NCI-H1417 (cell line): ENCODE data around the gene MYCN.
"Not testable (repeated sequence)": the region's sequence is repeated elsewhere in the genome, so short reads cannot be mapped to it uniquely, and the experiment has no call there.

Experiments used
- DNase-seq, 3 experiments: peaks; one replicate each; lab custom pipeline; 2025; lab: John Stamatoyannopoulos, UW

Gene MYCN

DNA sequence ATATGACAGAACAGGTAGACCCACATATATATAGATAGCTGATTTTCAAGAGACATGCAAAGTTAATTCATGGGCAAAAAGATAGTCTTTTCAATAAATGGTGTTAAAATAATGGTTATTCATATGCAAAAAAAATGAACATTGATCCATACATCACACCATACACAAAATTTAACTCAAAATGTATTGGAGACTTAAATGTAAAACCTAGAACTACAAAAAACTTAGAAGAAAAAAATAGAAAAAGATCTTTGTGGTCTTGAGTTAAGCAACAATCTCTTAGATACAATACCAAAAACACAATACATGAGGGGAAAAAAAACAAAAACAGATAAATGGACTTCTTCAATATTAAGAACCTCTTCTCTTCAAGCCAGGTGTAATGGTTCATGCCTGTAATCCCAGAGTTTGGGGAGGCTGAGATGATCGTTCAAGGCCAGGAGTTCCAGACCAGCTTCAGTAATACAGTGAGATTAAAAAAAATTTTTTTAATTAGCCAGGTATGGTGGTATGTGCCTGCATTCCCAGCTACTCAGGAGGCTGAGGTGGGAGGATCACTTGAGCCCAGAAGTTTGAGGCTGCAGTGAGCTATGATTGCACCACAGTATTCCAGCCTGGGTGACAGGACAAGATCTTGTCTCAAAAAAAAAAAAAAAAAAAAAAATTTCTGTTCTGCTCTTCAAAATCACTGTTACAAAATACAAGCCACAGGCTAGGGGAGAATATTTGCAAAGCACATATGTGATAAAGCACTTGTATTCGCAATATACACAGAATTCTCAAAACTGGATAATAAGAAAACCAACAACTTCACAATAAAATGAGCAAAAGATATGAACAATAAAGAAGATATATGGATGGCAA is 32.7 kb upstream of the MYCN start:
- DNase-seq = no peak

DNA sequence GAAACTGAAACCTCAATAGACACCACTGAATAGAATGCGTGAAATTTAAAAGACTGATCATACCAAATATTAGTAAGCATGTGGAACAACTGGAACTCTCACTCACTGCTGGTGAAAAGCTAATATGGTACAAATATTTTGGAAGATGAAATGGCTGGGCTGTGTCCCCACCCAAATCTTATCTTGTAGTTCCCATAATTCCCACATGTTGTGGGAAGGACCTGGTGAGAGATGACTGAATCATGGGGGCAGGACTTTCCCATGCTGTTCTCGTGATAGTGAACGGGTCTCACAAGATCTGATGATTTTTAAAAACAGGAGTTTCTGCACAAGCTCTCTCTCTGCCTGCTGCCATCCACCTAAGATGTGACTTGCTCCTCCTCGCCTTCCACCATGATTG is 32.0 kb upstream of the MYCN start:
- DNase-seq = no peak

DNA sequence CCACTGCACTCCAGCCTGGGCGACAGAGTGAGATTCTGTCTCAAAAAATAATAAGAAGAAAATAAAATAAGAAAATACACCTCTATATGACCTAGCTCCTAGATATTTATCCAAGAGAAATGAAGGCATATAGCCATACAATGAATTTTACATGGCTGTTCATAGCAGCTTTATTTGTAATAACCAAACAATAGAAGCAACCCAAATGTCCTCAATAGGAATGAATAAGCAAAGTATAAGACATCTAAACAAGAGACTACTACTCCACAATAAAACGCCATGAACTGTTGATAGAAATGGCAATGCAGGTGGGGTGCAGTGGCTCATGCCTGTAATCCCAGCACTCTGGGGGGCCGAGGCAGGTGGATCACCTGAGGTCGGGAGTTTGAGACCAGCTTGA is 31.2 kb upstream of the MYCN start:
- no peak for DNase-seq

DNA sequence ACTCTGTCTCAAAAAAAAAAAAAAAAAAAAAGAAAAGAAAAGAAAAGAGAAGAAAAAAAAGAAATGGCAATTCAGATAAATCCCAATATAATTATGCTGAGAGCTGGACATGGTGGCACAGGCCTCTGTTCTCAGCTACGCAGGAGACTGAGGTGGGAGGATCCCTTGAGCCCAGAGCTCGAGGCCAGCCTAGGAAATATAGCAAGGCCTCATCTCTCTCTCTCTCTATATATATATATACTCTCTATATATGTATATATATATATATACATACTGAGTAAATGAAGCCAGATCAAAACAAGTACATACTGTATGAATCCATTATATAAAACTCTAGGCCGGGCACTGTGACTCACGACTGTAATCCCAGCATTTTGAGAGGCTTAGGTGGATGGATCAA is 30.6 kb upstream of the MYCN start:
- no peak for DNase-seq

DNA sequence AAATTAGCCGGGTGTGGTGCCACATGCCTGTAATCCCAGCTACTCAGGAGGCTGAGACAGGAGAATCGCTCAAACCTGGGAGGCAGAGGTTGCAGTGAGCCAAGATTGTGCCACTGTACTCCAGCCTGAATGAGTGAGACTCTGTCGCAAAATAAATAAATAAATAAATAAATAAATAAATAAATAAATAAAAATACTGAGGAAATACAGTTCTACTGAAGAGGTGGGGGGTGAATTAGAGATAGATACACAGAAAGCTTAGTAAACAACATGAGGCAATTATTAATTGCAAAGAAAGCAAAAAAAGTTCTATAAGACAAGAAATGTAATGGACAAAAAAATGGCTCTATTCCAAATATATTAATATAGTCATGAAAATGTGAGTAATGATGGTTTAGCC is 29.1 kb upstream of the MYCN start:
- DNase-seq = not testable (repeated sequence)

DNA sequence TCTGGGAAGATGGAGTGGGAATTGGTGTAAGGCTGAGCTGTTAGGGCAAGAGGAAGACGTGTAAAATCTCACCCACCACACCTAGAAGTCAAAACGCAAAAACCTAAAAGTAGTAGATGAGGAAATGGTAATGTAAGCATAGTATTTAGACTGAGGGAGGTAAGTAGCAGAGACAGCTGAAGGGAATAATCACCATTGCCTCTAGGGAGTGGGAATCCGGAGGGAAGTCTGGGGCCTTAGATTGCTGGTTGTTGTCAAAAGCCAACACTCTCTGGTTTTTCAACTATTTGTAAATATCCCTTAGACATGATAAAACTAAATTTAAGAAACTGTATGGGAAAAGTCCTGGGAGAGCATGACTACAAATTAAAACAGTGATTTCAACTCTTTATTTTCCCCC is 28.7 kb upstream of the MYCN start:
- no peak for DNase-seq

DNA sequence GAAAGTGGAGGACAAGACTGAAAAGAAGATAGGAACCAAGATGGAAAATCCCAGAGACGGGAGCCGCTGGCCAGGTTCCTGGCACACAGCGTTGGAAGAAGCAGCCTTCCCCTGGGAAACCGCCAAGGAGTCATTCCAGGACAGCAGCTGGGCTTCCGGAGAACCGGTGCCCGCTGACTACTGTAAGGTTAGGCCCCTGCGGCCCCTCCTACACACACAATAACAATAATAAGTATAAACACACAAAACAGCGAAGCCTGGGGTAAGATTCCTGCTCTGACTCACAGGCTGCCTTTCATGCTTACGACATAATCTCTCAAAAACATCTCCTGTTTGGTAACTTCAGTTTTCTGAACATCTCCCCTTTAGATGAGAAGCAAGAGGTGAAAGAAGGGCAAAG is 28.1 kb upstream of the MYCN start:
- no peak for DNase-seq

DNA sequence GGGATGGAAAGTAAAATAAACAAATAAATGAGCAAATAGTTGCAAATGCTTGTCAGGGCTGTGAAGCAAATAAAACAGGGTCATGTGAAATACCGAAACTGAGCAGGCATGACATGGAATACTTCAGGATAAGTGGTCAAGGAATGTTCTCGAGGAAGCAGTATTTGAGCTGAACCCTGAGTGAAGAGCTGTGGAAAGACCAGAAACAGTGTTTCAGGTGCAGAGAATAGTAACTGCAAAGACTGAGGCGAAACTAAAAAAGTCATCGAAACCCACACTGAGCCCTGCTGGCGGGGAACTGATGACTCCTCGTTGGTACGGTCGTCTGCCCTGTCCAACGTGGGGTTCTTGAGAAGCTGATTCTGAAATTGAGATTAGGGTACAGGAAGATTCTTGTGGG is 27.2 kb upstream of the MYCN start:
- no peak for DNase-seq

DNA sequence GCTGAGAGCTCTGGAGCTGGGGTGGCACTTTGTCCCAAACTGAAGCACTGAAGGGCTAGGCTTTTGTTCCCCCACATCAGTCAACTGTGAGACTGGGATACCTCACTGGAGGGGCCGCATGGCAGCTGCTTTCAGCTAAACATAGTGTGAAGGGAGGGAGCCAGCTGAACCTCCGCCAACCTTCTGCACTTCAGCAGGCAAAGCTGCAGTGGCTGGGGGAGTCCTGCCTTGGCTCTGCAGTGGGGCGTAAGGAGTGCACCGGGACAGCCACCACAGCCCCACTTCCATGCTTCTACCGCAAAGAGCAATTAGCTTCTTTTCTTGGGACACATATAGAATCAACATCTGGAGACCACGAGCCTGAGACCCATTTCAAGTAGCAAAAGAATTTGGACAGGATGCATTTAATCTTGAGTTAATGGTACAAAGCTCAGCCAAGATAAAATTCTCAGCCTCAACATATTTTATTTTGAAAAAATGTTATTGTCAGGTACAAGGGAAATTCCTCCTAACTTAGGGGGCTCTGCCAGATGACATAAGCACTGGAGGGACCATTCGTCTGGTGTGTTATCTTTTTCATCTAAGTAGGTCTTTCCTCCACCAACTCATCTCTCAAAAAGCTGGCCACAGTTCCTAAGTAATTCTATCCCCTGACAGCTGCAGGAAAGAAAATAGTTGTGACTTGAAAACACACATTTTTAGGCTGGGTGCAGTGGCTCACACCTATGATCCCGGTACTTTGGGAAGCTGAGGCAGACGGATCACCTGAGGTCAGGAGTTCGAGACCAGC is 25.6 kb upstream of the MYCN start:
- no peak for DNase-seq

DNA sequence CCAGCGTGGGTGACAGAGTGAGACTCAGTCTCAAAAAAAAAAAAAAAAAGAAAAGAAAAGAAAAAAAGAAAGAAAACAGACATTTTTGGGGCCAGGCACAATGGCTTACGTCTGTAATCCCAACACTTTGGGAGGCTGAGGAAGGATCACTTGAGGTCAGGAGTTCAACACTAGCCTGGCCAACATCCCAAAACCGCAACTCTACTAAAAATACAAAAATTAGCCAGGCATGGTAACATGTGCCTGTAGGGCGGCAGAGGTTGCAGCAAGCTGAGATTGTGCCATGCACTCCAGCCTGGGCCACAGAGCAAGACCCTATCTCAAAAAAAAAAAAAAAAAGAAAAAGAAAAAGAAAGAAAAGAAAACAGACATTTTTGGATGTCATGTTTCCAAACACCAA is 24.8 kb upstream of the MYCN start:
- DNase-seq = not testable (repeated sequence)

DNA sequence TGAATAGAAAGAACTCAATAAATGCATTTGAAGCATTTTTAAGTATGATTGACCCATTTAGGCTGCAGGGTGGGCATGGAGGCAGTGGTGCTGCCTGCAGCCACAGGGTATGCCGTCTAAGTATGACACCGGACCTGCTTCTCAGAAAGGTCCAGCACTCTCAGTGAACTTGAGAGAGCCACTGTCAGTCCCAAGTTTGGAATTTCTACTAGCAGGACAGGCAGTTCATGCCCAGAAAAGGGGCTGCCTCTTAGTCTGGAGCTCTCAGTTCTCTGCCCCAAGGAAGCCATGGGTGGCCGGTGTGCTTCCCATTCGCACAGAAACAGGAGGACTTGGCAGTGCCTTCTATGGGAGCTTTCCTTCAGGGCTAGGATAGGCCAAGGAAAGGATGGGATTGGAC is 24.0 kb upstream of the MYCN start:
- DNase-seq = no peak

DNA sequence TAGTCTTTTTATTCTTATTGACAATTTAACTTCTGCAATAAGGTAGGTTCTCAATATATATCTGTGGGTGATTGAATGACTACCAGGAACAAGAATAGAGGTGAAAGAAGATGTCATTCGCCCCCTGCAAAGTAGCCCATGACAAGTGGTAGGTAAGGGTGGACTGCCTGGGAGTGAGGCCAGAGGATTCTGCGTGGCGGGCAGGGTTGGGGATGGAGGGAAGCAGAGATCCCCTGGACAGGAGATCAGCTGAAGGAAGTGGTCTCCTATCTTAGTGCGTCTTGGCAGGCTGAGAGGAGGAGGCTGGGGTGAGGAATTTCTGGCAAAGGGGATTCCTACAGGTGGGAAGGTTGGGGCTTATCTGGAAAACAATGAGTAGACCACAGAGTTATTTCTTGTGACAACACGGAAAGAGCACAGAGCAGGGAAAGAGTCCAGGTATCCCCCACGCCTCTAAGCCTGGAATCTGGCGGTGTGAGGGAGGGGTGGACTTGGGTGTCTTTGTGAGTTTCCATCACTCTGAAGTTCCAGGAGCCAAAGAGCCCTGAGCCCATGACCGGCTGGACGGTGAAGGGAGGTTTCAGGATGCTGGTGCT is 21.5 kb upstream of the MYCN start:
- no peak for DNase-seq

DNA sequence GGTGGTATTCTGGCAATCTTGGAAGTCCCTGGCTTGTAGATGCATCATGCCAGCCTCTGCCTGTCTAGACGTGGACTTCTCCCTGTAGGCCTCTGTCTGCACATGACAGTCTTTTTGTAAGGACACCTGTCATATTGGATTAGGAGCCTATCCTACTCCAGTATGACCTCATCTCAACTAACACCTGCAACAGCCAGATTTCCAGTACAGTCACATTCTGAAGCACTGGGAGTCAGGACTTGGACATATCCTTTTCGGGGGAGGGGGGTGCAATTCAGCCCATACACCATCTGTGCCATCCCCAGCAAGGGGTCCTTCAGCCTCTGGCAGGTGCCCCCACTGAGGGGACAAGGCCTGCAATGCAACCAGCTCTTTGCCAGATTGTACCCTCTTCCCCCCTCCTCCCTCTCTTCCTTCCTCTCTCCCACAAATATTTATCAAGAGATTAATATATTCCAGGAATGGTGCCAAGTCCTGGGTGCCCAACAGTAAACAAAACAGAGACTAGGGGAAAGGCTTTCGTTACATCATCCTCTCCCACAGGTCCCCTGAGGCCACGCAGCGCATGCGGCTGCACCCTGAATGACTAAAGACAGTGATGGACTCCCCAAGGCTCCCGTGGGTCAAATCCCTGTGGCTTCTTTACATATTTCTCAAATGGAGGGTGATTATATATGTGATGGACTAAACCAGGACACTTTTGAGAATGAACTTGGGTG is 20.5 kb upstream of the MYCN start:
- DNase-seq = no peak

DNA sequence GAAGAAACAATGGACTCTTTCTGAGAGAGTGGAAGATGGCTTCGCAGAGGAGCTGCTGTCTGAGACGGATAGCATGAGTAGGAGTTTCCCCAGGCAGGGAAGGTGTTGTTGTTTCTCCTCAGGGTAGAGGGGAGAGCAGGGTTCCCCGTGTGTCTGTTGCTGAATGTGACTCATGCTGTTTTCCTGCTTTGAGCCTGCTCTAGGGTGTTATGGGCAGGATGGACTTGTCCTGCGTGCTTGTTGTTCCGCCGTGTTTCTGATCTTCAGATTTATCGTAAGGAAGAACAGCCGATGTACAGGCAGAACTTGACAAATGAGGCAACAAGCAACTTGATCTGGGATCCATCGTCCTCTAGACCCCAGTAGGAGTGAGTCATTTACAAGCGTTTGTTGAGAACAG is 19.7 kb upstream of the MYCN start:
- DNase-seq = no peak

DNA sequence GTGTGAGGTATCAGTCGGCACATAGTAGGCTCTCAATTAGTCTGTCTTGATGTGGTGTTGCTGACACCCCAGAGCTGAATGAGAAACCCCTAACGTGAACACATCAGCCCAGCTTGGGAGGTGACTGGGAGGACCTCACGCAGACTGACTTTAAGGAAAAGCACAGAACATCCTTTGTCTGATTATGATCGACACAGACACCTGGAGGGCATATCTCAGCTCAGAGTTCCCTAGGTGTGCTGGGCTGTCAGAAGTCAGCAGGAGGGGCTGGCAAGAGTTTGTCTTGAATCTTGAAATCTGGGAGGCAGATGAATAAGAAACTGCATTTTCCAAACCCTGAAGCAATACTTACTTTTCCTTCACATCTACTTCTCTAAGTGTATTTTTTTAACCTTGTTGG is 16.8 kb upstream of the MYCN start:
- DNase-seq = no peak

DNA sequence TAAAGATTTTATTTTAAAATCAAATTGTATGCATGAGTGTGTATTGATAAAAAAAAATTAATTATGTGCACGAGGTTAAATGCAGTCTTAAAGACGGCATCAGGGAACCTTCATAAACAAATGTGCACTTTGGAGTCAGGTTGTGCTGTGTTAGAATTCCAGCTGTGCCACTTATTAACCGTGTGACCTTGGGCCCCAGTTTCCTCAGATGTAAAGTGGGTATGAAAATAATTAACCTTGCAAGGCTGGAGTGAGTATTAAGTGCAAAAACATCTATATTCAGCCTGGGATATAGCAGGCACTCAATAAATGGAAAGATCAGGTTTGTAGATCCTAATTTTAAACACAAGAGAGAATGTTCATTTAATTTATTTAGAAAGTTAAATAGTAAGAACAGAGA is 14.5 kb upstream of the MYCN start:
- DNase-seq = no peak

DNA sequence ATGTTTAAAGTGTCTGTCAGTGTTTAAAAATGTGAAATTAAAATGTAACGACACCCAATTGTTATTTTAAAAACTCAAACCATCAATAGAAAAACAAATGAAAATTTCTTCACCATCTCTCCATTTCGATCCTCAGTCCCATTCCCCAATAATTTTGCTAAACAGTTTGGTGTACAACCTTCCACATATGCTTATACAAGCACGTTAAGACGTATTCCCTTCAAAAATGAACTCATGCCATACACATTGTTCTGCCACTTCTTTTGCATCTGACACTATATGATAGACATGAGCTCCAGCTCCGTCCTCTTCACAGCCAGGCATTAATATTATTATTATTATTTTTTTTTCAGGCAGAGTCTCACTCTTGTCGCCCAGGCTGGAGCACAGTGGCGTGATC is 14.1 kb upstream of the MYCN start:
- DNase-seq = no peak

DNA sequence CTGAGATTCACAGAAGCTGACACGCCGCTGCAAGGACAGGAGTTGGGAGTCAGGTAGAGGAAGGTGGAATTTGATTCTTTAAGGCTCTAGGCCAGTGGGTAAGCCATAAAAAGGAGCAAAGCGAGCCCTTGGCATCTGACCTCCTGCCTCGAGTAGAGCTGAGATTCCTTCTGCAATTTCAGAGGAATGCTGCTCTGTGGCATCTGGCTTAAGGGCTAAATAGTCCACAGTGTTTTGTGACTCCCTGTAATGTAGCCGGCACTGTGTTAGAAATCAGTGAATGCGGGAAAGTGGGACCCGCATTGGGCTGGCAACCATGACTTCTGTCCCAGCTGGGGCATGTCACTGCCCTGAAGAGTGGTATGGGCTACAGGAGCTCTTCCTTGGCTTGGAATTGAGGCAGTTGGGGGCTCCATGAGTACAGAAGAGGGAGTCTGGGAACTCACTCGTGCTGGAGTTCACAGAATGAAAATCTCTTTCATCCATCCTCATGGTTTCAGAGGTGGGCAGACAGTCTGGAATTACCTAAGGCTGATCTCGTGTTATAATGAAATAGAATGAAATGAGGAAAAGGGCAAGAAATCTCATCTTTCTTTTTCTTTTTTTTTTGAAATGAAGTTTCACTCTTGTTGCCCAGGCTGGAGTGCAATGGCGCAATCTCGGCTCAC is 12.7 kb upstream of the MYCN start:
- no peak for DNase-seq

DNA sequence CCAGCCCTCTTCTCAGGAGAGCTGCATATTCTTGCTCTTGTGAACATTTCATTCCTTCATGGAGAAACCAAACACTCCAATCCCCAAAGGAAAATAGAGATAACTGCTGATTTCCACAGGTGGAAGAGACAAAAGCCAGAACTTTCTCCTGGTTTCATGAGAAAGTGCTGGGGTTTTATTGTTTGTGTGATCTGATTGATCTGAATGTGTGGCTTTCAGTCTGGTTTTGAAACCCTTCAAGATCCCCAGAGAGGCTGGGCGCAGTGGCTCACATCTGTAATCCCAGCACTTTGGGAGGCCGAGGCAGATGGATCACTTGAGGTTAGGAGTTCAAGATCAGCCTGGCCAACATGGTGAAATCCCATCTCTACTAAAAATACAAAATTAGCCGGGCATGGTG is 11.3 kb upstream of the MYCN start:
- DNase-seq = not testable (repeated sequence)

DNA sequence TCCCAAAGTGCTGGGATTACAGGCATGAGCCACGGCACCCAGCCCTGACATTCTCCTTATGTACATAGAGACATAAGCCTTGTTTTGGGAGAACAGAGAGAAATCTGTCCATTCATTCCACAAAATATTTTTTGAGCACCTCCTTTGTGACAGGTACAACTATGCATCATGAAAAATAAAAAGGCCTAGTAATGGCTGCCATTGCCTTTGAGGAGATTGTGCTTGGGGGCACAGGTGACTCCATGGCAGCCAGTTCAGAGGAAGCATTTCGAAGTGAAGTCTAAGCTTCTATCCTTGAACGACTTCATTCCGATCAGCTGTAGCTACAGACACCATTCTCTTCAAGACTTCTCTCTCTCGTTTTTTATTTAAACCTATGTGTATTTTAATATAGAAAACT is 10.5 kb upstream of the MYCN start:
- DNase-seq = no peak

DNA sequence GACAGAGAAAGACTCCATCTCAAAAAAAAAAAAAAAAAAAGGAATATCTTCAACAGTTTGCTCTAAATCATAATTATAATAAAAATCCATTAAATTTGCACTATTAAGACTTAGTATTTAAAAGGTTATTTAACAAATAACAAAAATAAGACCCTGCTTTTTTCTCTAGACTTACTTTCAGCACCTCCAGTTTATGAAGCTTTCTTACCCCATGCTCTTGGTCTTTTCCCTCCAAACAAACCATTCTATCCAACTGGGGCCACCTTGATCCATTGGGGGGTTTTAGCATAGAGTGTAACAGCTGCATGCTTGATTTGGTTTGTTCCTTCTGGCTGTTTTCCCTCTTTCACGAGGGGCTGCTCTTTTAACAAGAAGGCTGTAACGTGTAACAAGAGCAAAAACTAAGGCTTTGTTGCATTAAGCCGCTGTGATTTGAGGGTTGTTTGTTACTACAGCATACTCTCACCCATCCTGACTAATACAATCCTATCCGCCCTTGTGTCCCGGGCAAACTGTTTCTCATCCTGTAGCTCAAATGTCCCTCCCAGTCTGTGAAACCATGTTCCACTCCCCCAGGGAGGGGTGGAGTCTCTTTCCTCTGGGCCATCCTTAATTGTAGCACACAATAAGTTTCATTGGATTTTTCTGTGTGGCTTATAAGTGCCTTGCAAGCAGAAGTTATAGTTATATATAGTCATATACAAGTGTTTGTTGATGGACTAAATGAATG is 9.6 kb upstream of the MYCN start:
- no peak for DNase-seq
